Caco-2 (cell line): ENCODE data around the gene ELF4. TPM values are rescaled to one million over a fixed set of nuclear protein-coding genes. Genes with fewer than 3 reads are reported as not detected.

Experiments used
- BruUV-seq: library from RNA; stranded (reverse); fragments of 400-500 nt; replicated peaks from 2 replicates; lab custom pipeline; 2021; lab: Mats Ljungman, UMichigan
- CTCF ChIA-PET: fragments of 300-600 bp; sonication (Branson Sonifier 250); formaldehyde crosslinking; loops from one replicate; lab custom pipeline; 2022; ENCODE audit warnings: antibody characterized with exemption; lab: Charles Lee
- POLR2A ChIA-PET: fragments of 300-600 bp; sonication (Branson Sonifier 250); formaldehyde crosslinking; loops from one replicate; lab custom pipeline; 2022; ENCODE audit warnings: antibody characterized with exemption; lab: Charles Lee
- DNase-seq, 2 experiments: peaks; one replicate each; pipeline versions ENCODE4 v3.0.0 to v3.0.0-alpha.2; 2020 to 2022
- H3K27me3 ChIP-seq: replicated peaks from 2 replicates; pipeline ENCODE4 v1.6.0; 2011; ENCODE audit warnings: low read length; ENCODE audit not compliant: control insufficient read depth, insufficient read depth
- H3K36me3 ChIP-seq: 2 replicates; pipeline ENCODE4 v1.5.1; 2011; ENCODE audit warnings: low read length; ENCODE audit not compliant: control insufficient read depth, insufficient read depth
- H3K4me1 ChIP-seq: fragments of 250-450 bp; sonication (Bioruptor Pico); 2 replicates; pipeline ENCODE4 v1.5.1; 2020; ENCODE audit warnings: mild to moderate bottlenecking
- H3K4me3 ChIP-seq: 2 replicates; pipeline ENCODE4 v1.5.1; 2011; ENCODE audit warnings: low read depth, mild to moderate bottlenecking, control low read depth, low read length
- H3K9me3 ChIP-seq: fragments of 250-450 bp; sonication (Bioruptor Pico); 2 replicates; pipeline ENCODE4 v1.5.1; 2020; ENCODE audit warnings: mild to moderate bottlenecking, moderate library complexity
- H3K27ac Mint-ChIP-seq: one replicate; pipeline ENCODE4 v1.8.0; 2022; ENCODE audit warnings: mixed read lengths; ENCODE audit not compliant: unreplicated experiment
- H3K27me3 Mint-ChIP-seq: one replicate; pipeline ENCODE4 v1.8.0; 2022; ENCODE audit warnings: mixed read lengths; ENCODE audit not compliant: insufficient read depth, unreplicated experiment
- H3K36me3 Mint-ChIP-seq: one replicate; pipeline ENCODE4 v1.8.0; 2022; ENCODE audit warnings: mild to moderate bottlenecking, mixed read lengths; ENCODE audit not compliant: insufficient read depth, unreplicated experiment
- H3K4me1 Mint-ChIP-seq: one replicate; pipeline ENCODE4 v1.8.0; 2022; ENCODE audit warnings: low read depth, mixed read lengths; ENCODE audit not compliant: unreplicated experiment
- H3K4me3 Mint-ChIP-seq: one replicate; pipeline ENCODE4 v1.8.0; 2022; ENCODE audit warnings: mild to moderate bottlenecking, moderate library complexity, mixed read lengths; ENCODE audit not compliant: unreplicated experiment
- H3K9me3 Mint-ChIP-seq: one replicate; pipeline ENCODE4 v1.8.0; 2022; ENCODE audit warnings: mixed read lengths; ENCODE audit not compliant: unreplicated experiment
- CTCF ChIP-seq, 2 experiments: fragments of 200-600 bp in 1 of 2; IDR thresholded peaks; 1 replicate in 1 of 2; 2 replicates in 1 of 2; pipeline versions ENCODE4 v1.5.1 to v1.8.0; 2011 to 2022; ENCODE audit warnings: antibody characterized with exemption in 1 of 2, control low read depth in 1 of 2, inconsistent platforms in 1 of 2, low read depth in 1 of 2, low read length in 1 of 2, mild to moderate bottlenecking in 1 of 2, moderate library complexity in 1 of 2; ENCODE audit not compliant: insufficient read depth in 1 of 2, severe bottlenecking in 1 of 2, unreplicated experiment in 1 of 2
- intact Hi-C: fragments of 100-400 bp; cut with micrococcal nuclease; formaldehyde crosslinking; loops from one replicate; pipeline ENCODE4 v1.10.0; 2022; ENCODE audit not compliant: unreplicated experiment
- total RNA-seq: library from RNA; stranded (reverse); gene quantifications from 2 replicates; pipeline ENCODE4 v1.2.3, GENCODE V29; 2022

Gene ELF4
- total RNA-seq, 1 experiment from 2014 or later: 25.3 TPM

- peak in 1 of 2 experiments; percentile 32 for DNase-seq
- H3K36me3 Mint-ChIP-seq: peaks cover 22% of the 10 kb centered on the region
- H3K4me1 Mint-ChIP-seq: peaks cover 11% of the 10 kb centered on the region
- Histone ChIP-seq H3K27me3 (no peaks in the 10 kb centered on the region), H3K9me3 (no peaks in the 10 kb centered on the region), H3K36me3 (no peaks in the 10 kb centered on the region), H3K4me1 (peaks cover 13% of the 10 kb centered on the region), H3K4me3 (no peak overlapping the region)
- no peak overlapping the region for H3K27ac Mint-ChIP-seq
- H3K27me3 Mint-ChIP-seq: no peaks in the 10 kb centered on the region
- ChIA-PET CTCF (no interaction called here), POLR2A (no interaction called here)
- H3K4me3 Mint-ChIP-seq: no peak overlapping the region
- H3K9me3 Mint-ChIP-seq: no peaks in the 10 kb centered on the region
- TF ChIP-seq CTCF (IDR thresholded peaks at IDR 0.05; ENCODE audit: insufficient read depth in 1 of 2, low read depth in 1 of 2, low read length in 1 of 2, severe bottlenecking in 1 of 2, unreplicated experiment in 1 of 2): no peak
- intact Hi-C loops: no loop called here
- no TSS peak for BruUV-seq
These were observed 12.6 kb downstream of the ELF4 start for GRCh38 chrX:130097507-130098209.

- no peak for TF ChIP-seq CTCF (IDR thresholded peaks at IDR 0.05; ENCODE audit: insufficient read depth in 1 of 2, low read depth in 1 of 2, low read length in 1 of 2, severe bottlenecking in 1 of 2, unreplicated experiment in 1 of 2)
- CTCF ChIA-PET: interaction anchor here (0.5 kb wide), 1 partner anchor 12 kb away, joined by 6 read pairs; no protein-coding TSS in a partner anchor
- Mint-ChIP-seq H3K9me3 (no peaks in the 10 kb centered on the region), H3K36me3 (peaks cover 7% of the 10 kb centered on the region), H3K27me3 (no peaks in the 10 kb centered on the region), H3K4me1 (peaks cover 7% of the 10 kb centered on the region), H3K27ac (no peak overlapping the region), H3K4me3 (no peak overlapping the region)
- Histone ChIP-seq H3K4me3 (no peak overlapping the region), H3K36me3 (no peaks in the 10 kb centered on the region), H3K9me3 (no peaks in the 10 kb centered on the region), H3K4me1 (peaks cover 13% of the 10 kb centered on the region), H3K27me3 (no peaks in the 10 kb centered on the region)
- BruUV-seq: no TSS peak
- intact Hi-C loops: no loop called here
- no peak for DNase-seq
- POLR2A ChIA-PET: no interaction called here
These were observed 14.9 kb downstream of the ELF4 start for GRCh38 chrX:130095249-130096030.

GRCh38 chrX:130094696-130095095, 15.6 kb downstream of the ELF4 start:
- DNase-seq: no peak
- TF ChIP-seq CTCF (IDR thresholded peaks at IDR 0.05; ENCODE audit: insufficient read depth in 1 of 2, low read depth in 1 of 2, low read length in 1 of 2, severe bottlenecking in 1 of 2, unreplicated experiment in 1 of 2): no peak
- intact Hi-C loops: no loop called here
- no peak overlapping the region for H3K4me3 Mint-ChIP-seq
- no peaks in the 10 kb centered on the region for H3K27me3 ChIP-seq
- BruUV-seq: no TSS peak
- peaks cover 13% of the 10 kb centered on the region for H3K4me1 ChIP-seq
- no peak overlapping the region for H3K4me3 ChIP-seq
- ChIA-PET POLR2A (no interaction called here), CTCF (no interaction called here)
- H3K4me1 Mint-ChIP-seq: peaks cover 7% of the 10 kb centered on the region
- H3K27ac Mint-ChIP-seq: no peak overlapping the region
- H3K9me3 ChIP-seq: no peaks in the 10 kb centered on the region
- H3K9me3 Mint-ChIP-seq: no peaks in the 10 kb centered on the region
- no peaks in the 10 kb centered on the region for H3K27me3 Mint-ChIP-seq
- H3K36me3 Mint-ChIP-seq: peaks cover under 1% of the 10 kb centered on the region
- H3K36me3 ChIP-seq: no peaks in the 10 kb centered on the region
